ENCODE results near the gene CCDC28B.

Gene CCDC28B

DNA sequence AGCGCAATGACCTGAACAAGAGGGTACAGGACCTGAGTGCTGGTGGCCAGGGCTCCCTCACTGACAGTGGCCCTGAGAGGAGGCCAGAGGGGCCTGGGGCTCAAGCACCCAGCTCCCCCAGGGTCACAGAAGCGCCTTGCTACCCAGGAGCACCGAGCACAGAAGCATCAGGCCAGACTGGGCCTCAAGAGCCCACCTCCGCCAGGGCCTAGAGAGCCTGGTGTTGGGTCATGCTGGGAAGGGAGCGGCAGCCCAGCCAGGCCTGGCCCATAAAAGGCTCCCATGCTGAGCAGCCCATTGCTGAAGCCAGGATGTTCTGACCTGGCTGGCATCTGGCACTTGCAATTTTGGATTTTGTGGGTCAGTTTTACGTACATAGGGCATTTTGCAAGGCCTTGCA, 5.4 kb upstream of the CCDC28B start:
- DNase-seq (ENCODE audit: low read depth) = no peak

DNA sequence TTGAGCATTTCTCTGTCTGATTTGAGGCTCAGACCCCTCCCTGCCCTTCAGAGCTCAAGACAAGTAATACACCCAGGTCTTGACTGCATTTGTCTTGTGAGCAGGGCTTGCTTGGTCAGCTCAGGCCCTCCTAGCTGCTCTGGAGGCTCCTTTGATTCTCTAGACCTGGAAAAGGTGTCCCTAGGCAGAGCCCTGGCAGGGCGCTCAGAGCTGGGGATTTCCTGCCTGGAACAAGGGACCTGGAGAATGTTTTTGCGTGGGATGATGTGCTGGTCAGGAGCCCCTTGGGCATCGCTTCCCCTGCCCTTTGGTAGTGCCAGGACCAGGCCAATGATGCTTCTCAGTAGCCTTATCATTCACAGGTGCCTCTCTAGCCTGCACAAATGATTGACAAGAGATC, 4.9 kb upstream of the CCDC28B start:
- no peak for DNase-seq (ENCODE audit: low read depth)

DNA sequence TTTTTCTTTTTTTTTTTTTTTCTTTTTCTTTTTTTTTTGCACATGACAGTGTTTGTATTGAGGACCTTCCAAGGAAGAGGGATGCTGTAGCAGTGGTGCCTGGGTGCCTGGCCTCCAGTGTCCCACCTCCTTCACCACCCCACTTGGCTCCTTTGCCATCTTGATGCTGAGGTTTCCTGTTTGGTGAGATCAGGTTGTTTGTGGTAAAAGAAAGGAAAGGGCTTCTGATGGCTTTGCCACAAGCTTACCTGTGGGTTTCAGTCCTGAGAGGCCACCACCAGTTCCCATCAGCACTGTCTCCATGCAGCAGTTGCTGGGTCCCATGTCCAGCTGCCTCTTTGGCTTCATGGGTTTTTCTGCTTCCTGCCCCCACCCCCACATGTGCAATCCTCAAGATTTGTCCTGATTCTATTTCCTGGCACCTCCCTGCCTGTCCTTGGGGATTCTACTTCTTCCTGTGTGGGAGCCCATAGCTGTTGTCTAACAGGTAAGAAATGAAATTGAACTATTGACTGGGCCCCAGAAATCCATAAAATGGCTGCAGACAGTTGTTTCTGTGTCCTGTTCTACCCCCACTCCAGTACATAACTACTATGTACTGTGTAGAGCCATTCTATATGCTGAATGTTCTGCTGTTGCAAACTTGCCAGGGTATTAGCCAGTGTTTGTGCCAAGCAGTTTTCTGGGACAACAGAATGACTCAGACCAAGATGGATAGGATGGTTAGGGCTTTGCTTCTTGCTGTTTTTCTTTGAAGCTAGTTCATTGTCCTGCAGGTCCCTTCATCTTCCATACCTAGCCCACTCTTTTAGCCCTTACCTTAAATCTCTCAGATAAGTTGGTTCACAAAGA, 4.2 kb upstream of the CCDC28B start:
- DNase-seq (ENCODE audit: low read depth) = no peak

DNA sequence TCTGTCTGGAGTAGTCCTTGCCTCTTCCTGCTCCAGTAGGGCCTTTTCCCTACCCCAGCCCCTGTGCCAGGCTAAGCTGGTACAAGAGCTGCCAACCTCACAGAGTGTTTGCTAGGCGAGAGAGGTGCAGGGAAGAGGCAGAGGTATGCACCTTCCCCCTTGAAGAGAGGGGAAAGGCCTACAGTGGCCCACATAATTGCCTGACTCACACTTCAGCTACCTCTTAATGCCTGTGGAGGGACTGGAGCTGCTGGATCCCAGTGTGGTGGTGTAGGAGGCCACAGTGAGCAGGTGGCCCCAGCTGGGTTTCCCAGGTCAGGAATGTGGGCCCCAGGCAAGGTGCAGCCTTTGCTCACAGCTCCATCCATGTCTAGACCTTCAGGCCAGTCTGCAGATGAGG, 3.3 kb upstream of the CCDC28B start:
- no peak for DNase-seq (ENCODE audit: low read depth)

DNA sequence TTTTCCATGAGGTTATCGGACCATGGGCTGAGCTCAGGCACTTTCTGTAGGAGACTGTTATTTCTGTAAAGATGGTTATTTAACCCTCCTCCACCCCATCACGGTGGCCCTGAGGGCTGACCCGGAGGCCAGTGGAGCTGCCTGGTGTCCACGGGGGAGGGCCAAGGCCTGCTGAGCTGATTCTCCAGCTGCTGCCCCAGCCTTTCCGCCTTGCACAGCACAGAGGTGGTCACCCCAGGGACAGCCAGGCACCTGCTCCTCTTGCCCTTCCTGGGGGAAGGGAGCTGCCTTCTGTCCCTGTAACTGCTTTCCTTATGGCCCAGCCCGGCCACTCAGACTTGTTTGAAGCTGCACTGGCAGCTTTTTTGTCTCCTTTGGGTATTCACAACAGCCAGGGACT, 2.6 kb upstream of the CCDC28B start:
- DNase-seq (ENCODE audit: low read depth) = no peak

DNA sequence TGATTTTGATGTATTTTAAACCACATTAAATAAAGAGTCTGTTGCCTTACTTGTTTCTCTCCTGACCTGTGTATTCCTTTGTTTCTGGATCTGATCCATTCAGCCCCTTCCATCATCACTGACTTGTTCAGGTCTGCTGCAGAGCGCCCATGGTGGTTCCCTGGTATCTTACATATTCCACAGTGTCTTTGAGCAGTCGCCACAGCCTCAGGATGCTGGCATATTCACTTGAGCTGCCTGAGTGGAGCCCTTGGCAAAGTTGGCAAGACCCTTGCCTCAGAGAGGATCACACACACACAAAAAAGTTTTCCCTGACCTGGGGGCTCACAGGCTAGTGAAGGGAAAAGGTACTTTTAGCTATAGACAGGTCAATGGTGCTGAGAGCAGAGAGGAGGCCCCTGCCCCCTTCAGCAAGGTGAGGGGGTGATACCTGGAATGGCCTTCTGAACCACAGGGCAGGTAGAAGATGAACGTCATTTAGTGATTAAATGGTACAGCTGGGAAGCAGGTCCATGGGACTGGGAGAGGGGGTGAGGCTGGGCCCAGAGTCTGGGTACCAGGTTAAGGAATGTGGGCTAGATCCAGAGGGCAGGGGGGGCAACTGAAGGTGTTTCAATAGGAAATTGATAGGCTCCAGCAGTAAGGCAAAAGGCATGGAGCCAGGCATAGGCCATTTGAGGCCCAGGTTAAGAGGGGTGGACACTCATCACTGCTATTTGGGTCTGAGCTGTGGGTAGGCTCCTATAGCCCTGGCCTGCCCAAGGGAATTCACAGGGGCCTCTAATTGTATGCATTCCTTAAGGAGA, 2.0 kb upstream of the CCDC28B start:
- DNase-seq (ENCODE audit: low read depth) = no peak

DNA sequence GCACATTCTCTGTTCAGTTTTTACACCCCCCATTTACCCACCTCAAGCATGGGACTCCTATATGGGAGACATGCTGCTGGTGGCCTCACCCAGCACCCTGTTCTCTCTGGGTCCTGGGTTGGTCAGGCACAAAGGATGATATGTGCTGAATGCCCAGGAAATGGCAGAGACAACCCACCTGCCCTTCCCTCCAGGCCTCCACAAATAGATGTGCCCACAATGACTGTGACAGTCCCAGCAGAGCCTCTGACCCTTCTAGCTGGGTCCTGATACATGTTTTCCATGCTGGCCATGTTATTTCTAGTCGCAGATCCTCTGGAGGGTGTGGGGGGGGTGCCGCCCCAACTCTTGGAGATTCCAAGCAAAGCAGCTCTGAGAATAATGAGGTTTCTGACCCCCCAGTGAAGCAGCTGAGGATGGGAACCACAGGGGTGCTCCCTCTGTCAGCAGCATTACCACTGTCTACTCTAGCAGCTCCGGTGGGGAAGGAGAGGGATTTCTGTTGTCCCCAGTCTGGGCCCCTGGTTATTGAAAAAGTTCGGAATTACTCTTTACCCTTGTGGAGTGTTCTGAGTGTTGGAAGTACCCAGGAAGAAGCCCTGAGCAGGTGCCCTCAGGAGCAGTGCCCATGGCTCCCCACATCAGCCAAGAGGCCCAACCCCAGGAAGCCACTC, 1.2 kb upstream of the CCDC28B start:
- no peak for DNase-seq (ENCODE audit: low read depth)

DNA sequence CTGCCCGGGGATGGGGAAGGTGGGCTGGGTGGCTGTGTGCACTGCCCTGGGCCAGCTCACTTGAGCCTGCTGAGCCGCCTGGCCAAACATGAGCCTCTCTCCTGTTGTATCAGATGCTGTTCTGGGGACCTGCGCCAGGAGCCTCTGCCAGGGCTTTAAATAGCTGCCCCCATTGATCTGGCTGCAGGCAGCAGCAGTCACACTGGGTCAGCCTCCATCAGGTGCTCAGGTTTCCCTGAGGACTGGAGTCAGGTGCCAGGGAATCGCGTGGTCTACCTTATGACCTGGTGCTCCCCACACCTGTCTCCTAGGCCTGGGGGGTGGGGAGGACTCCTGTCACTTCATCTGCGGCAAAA, 700 bp upstream of the CCDC28B start:
- no peak for DNase-seq (ENCODE audit: low read depth)

DNA sequence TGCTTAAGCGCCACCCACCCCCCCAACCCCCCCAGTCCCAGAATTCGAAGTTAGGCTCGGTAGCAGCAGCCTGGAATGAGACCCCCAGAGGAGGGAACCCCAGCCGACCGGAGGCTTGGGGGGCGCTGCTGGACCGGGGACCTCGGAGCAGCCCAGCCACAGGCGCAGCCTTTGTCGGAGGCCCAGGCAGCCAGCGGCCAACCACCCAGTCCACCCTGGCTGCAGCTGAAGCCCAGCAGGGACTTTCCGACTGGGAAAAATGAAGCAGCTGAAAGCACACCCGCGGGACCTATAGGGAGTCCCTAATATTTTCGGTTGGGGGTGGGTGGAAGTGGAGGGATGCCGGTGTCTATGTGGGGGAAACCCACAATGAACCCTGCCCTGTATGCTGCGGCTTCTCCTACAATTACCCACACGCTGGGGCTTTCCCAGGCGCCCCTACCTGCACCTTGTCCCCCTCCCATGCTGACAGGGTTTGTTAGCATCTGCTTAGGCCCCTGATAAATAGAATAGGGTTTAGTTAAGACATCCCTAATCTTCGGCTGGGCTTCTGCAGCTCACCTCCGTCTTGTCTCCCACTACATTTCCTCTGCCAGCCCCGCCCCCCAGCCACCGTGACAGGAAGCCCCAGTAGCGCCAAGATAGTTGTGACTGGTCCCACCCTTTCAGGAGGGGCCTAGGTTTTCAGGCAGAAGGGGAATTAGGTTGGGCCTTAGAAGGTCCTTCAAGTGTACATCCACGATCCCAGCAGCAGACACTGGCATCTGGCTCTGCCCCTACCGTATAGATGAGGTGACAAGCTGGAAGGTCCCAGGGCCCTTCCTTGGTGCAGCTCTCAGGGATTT, 838 bp downstream of the CCDC28B start:
- DNase-seq (ENCODE audit: low read depth) = no peak

DNA sequence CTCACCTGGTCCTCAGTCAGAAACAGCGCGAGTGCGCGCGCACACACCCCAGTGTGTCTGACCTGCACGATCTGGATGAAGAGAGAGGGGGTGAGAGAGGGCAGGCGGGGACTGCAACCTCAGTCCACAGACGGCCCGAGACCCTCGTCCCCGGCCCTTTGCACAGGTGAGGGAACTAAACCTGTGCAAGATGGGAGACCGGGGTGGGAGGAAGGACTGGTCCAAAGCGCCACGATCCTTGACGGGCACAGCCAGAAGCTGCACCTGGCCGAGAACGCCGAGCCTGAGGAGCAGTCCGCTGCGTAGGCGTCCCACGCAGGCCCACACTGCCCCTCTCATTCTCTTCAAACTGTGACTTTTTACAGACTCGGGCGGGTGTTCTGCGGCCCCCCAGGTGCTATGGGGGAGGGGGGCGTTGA, 4.6 kb downstream of the CCDC28B start:
- no peak for DNase-seq (ENCODE audit: low read depth)

DNA sequence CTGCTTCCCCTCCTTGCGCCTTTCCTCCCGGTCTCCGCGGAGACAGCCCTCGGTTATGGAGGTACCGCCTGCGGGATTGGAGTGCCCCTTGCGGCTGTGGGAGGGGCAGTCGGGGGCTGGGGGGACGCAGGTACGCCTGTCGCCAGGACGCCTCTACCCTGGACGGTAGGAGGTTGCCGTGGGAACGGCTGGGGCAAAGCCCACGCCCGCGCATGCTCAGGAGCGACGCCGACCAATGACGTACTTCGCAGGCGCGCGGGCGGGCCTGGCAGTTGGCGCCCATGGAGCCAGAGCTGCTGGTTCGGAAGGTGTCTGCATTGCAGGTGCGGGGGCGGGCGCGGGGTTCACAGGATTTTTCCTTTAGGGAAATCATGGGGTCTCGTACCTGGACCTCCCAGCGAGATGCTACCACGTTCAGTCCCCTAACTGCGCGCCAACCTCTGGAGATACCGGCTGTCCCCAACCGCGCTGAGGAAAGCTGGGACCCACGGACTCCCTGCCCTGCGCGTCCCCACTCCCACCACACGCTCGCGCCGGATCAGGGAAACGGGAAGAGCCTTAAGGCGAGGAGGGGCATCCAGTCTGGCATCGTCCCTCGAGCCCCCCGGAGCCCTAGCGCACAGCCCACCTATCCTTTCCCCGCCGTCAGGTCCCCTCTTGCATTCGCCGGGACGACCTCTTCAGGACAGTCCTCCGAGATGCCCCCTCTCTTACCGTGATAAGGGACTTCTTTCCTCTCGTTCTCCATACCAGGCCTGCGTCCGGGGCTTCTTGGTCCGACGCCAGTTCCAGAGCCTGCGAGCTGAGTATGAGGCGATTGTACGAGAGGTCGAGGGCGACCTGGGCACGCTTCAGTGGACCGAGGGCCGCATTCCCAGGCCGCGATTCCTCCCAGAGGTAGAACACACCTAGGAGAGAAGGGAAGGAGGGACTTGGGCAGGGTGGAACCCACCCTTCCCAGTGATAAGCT, 5.3 kb downstream of the CCDC28B start, which contains the start of gene IQCC:
IQCC (plus strand) TSS at position 271 of the 970 bp plus-strand sequence; CDS start at position 282, 11 bp downstream.
- DNase-seq (ENCODE audit: low read depth) = no peak

DNA sequence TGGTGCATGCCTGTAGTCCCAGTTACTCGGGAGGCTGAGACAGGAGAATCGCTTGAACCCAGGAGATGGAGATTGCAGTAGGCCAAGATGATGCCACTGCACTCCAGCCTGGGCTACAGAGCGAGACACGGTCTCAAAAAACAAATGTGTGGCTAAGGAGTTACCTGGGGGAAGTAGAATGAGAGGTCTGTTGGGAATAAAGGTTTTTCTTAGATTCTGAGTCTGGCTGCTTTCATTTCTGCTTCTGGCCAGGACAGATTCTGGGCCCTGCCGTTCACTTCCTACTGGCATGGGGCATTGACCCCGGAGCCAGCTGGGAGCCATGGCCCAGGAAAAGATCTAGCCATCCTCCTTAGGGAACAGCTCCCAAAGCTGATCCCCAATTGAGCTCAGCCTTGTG, 8.1 kb downstream of the CCDC28B start:
- no peak for DNase-seq (ENCODE audit: low read depth)

DNA sequence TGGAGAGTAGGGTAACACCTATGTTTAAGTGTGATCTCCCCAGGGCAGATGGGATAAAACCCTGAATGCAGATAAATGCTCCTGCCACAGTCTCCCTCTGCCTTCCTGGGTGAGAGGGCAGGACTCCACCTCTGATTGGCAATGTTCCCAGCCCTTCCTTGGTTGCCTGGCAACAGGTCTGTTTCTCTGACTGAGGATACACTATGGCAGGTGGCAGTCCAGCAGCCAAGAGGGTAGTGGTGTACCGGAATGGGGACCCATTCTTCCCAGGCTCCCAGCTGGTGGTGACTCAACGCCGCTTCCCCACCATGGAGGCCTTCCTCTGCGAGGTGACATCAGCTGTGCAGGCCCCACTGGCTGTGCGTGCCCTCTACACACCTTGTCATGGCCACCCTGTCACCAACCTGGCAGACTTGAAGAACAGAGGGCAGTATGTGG, 8.5 kb downstream of the CCDC28B start, which contains the start of gene DCDC2B:
DCDC2B (plus strand) TSS at position 199 of the 438 bp plus-strand sequence; CDS start at position 204, 5 bp downstream.
- DNase-seq (ENCODE audit: low read depth) = no peak

DNA sequence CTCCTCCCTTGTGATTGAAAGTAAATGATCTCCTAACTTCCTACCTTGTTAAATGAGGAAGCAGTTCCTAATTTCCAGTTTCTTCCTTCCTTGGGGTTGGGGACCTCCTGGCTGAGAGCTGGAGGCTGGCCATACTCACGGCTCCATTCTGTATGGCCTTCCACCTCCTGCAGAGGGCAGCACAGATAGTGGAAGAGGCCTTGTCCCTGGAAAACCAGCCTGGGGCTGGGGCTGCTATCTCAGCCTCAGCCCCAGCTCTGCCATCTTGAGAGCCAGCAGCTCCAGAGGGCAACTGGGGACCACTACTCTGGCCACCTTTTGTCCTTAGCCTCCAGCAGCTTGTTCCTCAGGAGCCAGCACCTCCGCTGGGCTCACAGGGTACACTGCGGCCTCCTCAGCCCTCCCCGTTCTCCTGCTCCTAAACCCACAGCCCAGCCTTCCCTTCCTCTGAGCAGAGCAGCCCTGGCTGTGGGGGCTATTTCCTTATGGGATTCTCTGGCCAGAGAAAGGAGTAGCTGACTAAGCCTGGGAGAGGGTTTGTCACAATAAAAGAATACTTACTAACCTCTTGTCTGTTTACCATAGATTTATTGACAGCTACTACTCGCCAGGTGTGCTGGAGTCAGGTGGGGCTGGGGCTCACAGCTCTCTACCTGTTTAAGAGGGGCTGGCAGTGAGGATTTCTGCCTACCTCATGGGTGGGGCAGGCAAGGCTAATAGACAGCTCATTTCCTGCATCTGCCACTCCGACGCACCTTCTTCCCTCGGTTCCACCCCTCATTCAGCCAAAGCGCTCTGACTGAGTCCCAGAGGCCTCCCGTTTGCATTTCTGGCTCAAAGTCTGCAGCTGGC, 15.5 kb downstream of the CCDC28B start:
- no peak for DNase-seq (ENCODE audit: low read depth)

DNA sequence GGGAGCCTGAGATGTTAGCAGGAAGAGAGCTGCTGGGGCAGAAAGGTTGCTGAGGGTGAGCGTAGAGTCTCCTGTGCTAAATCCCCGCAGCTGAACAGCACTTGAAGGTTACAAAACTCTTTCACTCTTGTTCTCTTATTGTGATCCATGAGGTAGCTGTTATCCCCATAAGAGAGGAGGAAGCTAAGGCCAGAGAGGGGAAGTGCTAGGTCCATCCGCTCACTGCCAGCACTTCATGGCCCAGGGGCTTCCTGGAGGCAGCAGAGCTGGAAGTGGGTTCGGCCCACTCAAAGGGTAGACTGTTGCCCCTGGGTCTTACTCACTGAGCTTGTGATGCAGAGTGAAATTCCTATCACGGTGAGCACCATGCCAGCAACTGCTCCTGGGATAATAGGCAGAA, 16.2 kb downstream of the CCDC28B start:
- no peak for DNase-seq (ENCODE audit: low read depth)

DNA sequence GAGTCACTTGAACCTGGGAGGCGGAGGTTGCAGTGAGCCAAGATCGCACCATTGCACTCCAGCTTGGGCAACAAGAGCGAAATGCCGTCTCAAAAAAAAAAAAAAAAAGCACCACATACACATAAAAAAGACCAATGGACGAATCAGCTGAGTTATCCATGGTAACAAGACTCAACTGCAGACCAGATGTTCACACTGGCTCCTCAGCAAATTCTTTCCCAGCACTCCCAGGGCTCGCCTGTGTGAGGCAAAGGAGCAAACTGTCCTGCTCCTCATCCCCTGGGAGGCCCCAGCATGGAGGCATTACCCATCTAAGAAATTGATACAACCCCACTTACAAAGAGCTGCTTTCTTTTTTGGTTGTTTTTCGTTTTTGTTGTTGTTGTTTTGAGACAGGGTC, 18.6 kb downstream of the CCDC28B start:
- no peak for DNase-seq (ENCODE audit: low read depth)

DNA sequence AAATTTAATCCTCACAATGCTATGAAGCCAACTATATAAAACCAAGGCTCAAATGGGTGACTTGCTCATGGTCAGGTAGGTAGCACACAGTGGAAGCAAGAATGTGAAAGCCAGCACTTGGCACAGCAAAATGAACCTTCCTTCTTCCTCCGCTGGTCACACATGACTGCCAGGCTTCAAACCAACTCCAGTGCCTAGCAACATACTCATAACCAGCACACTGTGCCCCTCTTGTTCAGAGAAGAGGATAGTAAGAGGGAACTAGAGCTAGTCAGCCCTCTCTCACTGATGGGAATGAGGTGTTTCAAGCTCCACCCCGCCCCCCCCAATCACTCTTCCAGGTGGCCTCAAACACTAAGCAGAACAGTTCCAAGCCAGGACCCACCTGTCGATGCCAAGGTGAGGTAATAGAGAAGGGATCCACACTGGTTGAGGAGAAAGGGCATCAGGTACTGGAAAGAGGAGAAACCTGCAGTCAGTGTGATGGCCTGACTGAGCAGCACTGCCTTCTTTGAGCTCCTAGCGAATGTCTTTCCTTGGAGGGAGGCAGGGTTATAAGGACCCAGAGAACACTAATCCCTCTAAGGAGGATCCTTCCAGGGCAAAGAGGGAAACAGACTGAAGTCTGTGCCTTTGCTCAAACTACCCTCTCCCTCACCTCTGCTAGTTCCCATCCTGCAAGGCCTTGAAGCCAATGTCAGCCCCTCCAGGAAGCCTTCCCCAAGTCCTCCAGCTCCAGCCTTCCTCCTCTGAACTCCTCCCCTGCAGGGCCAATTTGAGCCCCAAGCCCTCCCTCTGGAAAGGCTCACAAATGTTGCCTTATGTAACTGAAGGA, 20.6 kb downstream of the CCDC28B start:
- DNase-seq (ENCODE audit: low read depth) = no peak

DNA sequence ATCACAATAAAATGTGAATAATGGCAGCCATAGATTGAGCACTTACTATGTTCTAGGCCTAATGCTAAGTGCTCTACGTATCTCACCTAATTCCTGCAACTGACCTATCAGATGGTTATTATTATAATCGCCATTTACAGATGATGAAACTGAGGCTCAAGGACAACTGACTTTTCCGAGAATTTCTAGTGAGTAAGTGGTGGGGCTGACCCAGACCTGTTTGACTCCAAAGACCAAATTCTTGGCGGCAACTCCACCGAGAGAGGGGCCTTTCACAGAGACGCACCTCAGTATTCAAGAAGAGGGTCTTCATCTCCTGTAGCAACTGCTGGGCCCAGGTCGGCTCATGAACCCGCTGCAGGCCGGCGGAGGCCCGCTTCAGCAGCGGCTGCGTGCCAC, 21.2 kb downstream of the CCDC28B start:
- no peak for DNase-seq (ENCODE audit: low read depth)
